Measurements from ENCODE around the gene TMEM202.
"Not testable (repeated sequence)": the region's sequence is repeated elsewhere in the genome, so short reads cannot be mapped to it uniquely, and the experiment has no call there.

The TMEM202 gene, protein sequence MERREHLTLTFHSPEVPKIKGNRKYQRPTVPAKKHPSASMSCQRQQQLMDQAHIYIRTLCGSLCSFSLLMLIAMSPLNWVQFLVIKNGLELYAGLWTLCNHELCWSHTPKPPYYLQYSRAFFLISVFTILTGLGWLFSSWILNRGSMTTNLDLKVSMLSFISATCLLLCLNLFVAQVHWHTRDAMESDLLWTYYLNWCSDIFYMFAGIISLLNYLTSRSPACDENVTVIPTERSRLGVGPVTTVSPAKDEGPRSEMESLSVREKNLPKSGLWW

DNA sequence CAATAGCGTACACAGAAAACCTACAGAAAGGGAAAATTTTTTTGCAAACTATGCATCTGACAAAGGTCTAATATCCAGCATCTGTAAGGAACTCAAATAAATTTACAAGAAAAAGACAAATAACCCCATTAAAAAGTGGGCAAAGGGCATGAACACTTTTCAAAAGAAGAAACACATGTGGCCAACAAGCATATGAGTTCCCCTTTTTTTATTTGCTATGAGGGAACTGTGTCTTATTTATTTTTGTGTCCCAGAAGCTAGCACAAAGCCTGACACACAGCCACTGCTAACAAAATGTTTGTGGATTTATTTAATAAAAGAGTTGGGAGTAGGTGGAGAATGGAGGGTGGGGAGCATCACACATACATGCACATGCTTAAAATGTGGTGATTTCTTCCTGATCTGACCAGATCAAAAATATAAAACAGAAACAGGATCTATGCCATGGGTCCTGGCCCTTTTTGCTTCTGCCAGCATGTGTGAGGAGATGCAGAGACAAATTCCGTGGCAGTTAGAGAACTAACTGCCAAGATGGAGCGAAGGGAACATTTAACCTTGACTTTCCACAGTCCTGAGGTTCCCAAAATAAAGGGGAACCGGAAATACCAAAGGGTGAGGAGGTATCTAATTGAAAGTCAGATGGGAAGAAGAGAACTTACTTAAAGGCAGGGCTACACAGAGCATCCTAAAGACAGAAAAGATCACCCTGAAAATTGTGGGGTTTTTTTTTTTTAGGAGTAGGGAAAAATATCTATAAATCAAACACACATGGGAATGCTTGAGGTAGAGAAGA, at the start of gene TMEM202:
Gene TMEM202 (plus strand): TSS at position 510 of the 793 bp plus-strand sequence. CDS start 22 bp downstream, at position 532.
- no peak for FAIRE-seq

DNA sequence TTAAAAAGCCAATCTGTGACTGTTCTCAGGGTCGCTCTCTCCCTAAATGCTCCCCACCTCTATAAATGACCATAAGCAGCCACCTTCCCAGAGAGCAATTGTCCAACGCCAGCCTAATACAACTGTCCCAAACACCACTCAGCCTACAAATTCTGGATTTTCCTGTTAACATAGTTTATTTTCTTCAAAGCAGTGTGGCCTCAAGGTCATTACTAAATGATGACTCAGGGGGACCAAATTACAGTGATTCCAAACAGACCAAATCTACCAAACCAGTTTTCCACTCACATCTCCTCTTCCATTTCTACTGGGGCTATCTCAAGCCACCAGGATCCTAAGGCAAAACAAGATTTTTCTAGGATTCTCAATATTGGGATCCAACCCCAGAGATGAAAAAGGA, 44.8 kb upstream of the TMEM202 start:
- no peak for FAIRE-seq

DNA sequence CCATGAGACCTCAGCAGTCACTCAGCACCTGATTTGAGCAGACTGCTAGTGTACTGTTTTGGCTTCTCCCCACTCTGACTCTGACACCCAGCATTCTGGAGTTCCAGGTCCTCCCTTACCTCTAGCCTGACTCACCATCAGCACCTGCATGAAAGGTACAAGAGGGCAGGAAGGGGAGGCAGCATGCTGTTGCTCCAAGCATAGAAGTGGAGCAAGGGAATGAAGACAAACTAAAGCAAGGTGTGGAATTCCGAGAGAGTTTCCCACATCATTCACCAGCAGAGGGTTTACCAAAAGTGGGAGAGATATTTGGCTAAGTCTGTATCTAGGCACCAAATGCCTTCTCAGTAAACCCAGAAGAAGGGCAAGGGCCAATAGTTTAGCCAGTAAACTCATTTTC, 43.6 kb upstream of the TMEM202 start:
- FAIRE-seq, result no peak

DNA sequence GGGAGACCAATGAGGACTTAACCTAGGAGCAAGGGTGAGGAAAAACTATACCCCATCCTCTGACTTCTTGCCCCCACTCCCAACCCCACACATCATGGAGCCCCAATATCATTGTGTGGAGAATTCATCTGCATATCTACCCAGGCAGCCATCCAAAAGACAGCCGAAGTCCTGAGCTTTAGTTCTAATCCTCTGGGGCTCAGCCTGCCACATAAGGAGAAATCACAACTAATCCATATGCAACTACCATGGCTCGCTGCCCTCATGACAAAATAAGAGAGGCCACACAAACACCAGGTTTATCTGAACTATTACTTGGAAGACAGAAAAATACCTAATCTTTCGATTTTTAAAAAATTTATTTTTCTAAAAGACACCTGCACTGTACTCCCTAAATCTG, 40.0 kb upstream of the TMEM202 start:
- FAIRE-seq, result no peak

DNA sequence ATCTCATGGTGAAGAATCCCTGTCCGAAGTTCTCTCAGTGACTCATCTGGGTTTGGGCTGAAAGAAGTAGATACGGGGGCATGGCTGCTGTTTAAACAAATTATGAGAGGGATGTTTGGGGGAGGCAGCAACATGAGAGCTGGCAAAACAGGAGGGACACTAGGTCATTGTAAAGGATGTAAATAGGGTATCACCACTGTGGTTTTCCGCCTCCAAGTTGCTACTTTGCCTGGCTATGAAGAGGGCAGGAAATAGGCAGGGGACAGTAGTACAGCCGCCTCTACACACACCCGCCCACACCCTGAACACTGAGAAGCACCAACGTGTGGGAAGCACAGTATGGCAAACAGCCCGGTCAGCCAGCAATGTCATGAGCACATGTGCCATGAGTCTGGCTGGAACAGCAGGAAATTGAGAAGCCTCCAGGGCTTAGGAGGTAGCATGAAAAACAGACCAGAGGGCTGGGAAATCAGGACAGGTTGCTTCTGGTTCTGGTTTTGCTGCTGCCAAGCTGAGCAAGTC, 39.4 kb upstream of the TMEM202 start:
- no peak for FAIRE-seq

DNA sequence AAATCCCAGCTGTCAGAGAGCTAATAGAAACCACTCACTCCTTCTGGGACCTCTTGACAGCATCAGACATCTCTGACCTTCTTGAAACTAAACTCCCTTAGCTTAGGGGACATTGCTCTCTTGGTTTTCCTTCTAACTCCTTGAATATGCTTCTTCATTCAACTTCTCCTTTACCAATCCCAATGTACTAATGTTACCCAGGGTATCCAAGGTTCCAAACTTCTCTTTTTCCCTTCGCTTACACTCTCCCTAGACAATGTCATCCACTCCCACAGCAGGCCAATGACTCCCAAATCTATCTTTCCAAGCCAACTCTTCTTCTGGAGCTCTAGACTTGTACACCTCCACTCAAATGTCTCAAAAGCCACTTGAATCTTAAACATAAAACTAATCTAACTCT, 36.9 kb upstream of the TMEM202 start:
- FAIRE-seq, result no peak

DNA sequence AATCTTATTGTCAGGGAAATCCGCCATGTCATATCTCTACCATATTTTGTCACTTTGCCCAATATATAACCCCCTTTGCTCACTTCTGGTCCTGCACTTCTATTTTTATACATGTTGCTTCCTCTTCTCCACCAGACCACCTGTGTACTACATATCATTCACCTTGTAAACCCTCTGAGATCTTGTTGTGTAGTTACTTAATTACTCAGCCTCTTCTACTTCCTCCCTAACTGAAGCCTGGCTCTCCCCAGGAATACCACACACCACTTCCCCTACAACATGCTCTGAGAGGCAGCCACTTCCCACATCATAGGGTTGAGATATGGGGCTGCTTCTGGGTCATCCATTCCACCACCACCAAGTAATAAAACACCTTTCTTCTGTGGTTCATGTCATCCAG, 32.3 kb upstream of the TMEM202 start:
- no peak for FAIRE-seq

DNA sequence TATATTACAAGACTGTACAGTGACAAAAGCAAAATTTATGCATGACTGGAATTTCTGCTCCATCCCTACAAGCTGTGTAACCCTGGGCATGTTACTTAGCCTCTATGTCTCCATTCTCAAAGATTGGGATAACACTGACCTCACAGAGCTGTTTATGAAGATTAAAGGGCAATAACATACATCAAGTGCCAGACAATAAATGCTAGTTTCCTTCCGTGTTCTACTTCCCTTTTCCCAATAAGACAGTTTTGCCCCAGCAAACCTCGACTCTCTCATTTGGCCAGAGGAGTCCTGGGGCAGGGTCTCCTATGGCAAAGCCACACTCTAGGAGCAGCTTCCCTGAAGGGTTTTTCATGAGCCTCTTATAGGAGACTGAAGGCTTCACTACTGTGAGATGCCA, 29.8 kb upstream of the TMEM202 start:
- FAIRE-seq, result no peak

DNA sequence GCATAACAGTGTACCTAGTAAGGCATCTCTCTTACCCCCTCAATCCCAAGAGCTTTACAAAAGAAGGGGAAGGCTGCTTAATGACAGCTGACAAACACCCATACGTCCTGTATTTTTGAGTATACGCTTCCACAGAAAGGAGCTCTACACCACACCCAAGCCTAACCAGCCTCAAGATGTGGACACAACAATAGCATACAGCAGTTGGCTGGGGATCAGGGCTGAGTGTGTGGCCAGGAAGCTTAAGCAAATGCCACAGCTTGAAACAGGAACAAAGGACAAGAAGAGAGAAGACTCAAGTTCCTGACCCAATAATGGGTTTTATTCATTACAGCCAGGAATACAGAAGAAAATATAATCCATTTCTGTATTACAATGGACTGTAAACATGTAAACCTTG, 29.2 kb upstream of the TMEM202 start:
- FAIRE-seq, result no peak

DNA sequence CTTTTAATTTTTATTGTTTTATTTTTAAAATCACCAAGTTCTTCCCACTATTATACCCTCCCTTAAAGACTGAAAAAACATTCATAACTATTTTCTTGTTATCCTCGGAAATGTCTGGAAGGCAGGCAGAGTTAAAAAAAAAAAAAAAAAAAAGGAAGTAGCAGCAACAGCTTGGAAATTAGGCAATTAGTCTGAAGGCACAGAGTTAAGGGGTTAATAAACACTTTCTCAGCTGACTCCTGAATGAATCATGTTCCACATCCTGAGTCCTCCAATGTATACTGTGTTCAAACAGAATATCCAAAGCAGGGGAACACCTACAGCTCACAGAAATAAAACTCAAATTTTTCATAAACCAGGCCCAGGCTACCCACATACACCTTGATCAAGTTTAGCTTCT, 28.1 kb upstream of the TMEM202 start:
- FAIRE-seq, result no peak

DNA sequence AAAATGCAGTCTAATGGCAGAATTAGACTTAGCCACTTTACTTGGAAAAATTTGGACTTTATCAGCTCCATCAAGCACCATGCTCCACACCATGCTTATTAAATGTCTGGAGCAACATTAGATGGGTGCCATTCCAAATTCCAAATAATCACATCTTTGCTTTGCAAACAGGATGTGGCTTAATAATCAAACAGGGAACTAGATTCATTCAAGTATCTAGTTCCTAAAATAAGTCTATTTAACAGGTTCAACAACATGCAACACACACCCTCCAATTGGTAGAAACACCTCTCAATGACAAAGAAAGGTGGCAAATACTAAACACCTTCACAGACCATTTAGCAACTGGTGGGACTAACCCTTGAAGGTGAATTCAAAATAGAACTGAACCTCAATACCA, 25.7 kb upstream of the TMEM202 start:
- FAIRE-seq, result no peak

DNA sequence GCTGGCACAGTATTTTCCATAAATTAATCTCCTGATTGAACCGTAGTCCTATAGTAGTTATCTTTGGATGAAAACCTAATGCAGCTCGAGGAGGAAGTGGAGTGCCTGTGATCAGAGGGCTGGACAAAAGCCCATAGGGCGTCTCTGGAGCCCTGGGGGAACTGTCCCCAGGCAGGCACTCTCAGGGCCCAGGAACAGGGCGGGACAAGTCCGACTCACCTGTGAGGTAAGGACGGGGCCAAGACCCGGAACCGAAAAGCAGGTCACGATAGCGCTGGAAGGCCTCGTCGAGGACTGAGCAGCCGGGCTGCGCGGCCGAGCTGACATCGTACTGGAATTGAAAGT, 22.6 kb upstream of the TMEM202 start:
- FAIRE-seq, result no peak

DNA sequence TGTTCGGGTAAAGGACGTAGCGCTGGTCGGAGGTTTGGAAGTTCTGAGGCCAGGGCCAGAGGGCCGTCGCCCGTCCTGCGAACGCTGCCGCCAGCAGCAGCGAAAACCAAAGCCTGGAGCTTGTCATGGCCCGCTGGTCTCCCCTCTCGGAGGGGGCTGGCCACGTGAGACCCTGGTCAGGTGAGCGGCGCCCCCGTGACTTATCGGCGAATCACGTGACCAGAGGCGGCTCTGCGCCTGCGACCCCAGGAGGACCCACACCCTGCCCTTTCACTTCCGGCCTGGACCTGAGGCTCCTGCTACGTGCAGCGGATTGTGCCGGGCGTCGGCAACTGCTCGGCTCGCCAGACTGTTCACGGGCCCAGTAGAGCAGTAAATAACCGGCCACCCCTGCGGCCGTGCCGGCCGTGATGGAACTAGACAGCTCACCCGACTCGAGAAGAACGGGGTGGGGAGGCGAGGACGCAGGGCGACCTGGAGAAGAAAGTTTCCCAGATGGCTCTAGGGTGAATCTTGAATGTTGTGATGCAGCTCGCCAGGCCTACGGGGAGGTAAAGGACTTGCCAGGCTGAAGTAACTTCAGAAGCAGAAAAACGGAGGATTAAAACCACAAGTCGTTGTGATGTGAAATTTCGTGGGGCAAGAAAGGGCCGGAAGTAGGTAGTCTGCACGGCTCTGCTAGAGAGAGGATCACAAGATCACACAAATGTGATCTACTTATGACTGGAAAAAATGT, 22.1 kb upstream of the TMEM202 start, which contains the start of gene HEXA:
Gene HEXA (minus strand): TSS at position 169 of the 736 bp plus-strand sequence. CDS start 42 bp downstream, at position 127.
- FAIRE-seq, result no peak

DNA sequence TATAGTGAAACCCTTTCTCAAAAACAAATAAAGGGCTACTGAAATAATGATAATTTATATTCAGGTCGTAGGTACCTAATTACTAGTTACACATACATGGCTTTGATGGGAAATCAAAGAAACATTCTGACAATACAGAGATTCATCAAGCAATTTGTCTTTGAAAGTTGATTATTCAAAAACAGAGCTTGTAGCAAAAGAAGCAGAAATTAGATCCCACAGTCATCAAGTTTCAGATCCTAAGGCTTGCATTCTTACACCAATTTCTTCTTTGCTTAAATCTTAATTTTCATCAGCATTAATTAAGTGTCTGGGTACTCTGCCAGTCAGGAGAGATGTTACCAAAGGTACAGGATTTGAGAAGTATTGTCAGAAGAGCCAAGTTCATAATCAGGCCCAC, 20.8 kb upstream of the TMEM202 start:
- no peak for FAIRE-seq

DNA sequence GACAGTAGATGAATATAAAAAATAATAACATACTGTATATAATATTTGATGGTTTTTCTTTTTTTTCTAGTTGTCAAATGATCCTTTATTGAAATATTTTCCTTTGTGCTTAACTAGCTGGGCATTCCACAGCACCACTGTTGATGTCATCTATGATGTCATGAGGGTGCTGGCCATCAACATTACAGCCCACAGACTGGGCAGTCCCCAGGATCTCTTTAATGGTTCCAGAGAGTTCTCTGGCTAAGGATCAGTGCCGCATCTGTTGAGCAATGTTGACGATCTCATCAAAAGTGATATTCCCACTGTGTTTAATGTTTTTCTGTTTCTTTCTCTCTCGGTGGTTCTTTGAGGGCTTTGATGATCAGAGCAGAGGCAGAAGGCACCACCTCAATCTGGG, 19.0 kb upstream of the TMEM202 start:
- FAIRE-seq, result not testable (repeated sequence)

DNA sequence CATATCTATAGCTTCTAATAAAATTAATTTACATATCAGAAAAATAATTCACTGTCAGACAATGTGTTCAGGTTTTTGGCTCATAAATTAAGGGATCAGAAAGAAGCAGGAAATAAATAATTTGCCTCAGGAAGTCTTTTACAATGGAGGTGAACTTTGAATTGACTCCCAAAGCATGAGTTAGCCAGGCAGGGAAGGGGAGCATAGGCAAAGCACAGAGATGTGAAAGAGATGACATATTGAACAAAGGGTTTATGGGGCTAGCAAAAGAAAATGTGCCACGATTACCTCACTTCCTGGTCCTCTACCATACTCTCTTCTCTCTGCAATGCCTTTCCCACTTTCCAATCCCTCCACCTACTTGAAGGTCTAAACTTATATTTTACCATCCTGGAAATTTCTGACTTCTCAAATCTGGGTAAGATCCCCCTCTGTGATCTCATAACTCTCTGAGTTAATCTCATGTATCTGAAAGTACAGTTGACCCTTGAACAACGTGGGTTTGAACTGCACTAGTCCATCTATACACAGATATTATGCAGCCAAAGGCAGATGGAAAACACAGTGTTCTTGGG, 18.2 kb upstream of the TMEM202 start:
- FAIRE-seq, result no peak

DNA sequence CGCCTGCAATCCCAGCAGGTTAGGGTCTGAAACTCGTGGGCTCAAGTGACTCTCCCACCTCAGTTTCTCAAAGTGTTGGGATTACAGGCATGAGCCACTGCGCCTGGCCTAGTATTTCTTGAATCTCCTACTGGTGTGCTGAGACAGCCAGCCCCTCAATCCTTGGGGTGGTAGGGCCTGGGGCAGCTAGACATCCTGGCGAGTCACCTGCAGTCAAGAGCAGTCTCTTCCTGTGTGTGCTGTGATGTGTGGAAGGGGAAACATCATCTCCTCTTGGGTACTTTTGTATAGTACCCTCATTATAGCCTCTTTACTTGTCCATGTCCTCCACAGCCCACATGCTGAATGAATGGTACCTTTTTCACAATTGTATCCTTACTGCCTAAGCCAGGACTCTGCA, 17.4 kb upstream of the TMEM202 start:
- no peak for FAIRE-seq

DNA sequence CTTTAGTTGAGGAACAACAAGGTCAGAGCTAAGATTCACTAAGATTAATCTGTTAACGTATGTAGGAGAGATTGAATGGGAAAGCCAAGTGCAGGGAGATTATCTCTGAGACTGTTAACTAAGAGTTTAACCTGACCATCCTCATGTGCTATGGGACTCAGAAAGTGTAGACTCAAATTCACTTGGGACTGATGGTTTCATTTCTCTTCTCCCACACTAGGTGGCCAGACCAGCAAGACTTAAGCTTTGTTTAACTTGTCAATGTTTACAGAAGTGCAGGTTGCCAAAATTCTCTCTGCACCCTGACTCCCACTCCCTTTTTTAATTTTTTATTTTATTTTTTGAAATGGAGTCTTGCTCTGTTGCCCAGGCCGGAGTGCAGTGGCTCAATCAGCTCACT, 16.0 kb upstream of the TMEM202 start:
- FAIRE-seq, result no peak

DNA sequence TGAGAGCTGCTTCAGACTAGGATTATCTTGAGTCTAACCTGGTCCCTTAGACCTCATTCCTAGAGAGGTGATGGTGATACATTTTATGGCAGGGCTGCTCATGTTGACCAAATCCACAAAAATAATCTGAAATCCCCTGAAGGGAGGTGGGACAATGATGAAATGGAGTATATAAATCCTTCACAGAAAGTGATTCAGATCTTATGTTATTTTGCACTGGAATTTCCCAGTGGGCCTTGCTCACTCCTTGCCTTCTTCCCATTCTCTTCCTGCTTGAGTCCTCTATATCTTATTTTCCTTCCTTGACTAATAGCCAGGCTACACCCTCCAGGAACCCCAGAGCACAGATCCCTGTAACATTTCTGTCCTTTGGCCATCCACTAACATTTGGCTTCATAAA, 10.4 kb upstream of the TMEM202 start:
- no peak for FAIRE-seq

DNA sequence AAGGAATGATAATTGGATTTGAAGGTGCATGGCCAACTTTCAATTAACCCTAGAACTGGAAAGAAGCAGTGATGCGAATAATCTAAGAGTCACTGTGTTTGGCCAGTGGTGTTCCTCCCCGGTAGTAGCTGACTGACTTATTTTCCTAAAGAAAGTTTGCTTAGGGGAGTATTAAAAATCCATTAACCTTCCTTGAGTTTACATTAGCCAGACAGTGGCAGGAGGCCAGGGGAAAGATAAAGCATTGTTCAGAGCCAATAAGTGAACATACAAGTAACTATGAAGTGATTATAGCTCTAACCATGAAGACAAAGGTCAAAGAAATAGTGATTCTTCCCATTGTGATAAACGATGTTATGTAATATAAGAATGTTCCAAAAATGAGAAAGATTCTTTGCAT, 8.9 kb upstream of the TMEM202 start:
- FAIRE-seq, result no peak

DNA sequence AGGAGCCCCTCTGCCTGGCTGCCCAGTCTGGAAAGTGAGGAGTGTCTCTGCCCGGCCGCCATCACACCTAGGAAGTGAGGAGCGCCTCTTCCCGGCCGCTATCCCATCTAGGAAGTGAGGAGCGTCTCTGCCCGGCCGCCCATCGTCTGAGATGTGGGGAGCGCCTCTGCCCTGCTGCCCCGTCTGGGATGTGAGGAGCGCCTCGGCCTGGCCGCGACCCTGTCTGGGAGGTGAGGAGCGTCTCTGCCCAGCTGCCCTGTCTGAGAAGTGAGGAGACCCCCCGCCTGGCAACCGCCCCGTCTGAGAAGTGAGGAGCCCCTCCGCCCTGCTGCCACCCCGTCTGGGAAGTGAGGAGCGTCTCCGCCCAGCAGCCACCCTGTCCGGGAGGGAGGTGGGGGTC, 1.8 kb upstream of the TMEM202 start:
- FAIRE-seq, result not testable (repeated sequence)

DNA sequence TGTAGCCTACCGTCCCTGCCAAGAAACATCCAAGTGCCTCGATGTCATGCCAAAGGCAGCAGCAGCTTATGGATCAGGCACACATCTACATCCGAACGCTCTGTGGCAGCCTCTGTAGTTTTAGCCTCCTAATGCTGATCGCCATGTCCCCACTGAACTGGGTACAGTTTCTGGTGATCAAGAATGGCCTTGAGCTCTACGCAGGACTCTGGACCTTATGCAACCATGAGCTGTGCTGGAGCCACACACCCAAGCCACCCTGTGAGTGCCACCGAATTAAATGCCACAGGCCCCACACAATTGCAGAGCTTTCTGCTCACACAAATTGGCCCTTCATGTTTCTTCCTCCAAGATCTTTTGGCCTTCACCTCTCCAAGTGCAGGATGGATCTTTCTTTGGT, 543 bp downstream of the TMEM202 start:
- FAIRE-seq, result no peak

DNA sequence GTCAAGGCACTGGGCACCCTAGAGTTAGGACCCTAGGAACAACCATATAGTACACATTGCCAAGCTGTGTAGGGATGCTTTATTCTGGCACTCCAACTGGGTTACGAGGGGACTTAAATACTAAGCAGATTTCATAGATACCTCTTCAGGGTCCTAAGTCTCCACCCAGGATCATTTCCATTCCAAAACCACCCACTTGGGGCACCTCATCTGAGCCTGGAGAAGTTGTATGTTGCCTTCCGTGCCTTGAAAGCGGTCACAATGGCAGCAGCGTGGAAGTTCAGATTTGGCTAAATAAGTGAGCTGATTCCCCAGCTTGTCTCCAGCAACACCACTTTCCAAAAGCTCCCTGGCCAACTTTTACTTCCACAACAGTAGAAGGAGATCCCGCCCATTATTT, 4.6 kb downstream of the TMEM202 start:
- no peak for FAIRE-seq

Data from TTC549 (cell line).